ENCODE measurements around the gene RCAN1.

RCAN1 gene

GRCh38 chr21:34511787-34512455, 103.0 kb downstream of the RCAN1 start, which contains the start of gene KCNE1:
KCNE1 (minus strand) TSS chr21:34512210; CDS start chr21:34449634, 62,576 bp downstream.
- TF ChIP-seq CTCF (IDR thresholded peaks at IDR 0.05; ENCODE audit: low read depth, low read length), result no peak
- DNase-seq (ENCODE audit: extremely low read depth, low read depth), result no peak

GRCh38 chr21:34511181-34511580, 103.7 kb downstream of the RCAN1 start:
- no peak for DNase-seq (ENCODE audit: extremely low read depth, low read depth)
- TF ChIP-seq CTCF (IDR thresholded peaks at IDR 0.05; ENCODE audit: low read depth, low read length), result no peak

DNA sequence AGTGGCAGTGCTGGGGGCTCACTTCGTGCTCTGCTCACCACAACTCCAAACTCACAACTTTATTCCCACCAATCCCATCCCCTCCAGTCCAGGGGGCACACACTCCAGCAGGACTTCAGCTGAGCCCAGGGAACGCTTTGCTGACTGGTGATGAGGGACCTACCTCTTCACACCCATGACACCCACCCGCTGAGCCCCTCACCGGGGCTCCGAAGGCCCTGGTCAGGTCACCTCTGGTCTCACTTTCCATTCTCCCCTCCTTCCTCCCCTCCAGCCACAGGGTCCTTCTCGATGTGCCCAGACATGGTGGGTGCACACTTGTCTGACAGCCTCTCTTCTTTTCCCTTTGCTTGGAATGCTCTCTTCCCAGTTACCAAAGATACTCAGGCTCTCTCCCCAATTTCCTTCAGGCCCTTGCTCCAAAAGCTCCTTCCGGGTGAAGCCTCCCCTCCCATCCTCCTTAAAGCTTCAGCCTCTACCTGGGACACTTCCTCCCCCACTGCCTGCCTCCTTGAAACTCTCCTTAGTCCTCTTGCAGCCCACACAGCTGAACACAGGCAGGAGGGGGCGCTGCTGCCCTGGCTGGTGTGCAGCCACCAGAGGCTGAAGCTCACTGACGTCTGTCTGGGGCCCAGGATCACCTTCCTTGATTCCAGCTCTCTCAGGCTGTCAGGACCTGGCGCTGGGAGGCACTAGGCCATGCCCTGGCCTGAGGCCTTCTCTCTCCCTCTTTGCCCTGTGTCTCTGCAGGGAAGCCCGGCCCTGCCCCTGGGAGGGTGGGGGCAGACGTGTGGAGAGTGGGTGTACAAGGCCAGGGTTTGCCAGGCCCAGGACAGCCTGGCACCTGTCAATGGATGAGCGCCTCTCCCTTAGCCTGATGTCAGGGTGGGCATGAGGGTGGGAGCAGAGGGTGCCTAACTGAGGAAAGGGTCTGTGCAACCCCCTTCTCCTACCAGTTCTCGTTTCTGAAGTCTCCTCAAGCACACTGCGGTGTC, 104.5 kb downstream of the RCAN1 start:
- TF ChIP-seq CTCF (IDR thresholded peaks at IDR 0.05; ENCODE audit: low read depth, low read length), result peak; percentile 77
- DNase-seq (ENCODE audit: extremely low read depth, low read depth), result peak; percentile 30

GRCh38 chr21:34509151-34509550, 105.8 kb downstream of the RCAN1 start:
- no peak for DNase-seq (ENCODE audit: extremely low read depth, low read depth)
- peak; percentile 17 for TF ChIP-seq CTCF (IDR thresholded peaks at IDR 0.05; ENCODE audit: low read depth, low read length)

DNA sequence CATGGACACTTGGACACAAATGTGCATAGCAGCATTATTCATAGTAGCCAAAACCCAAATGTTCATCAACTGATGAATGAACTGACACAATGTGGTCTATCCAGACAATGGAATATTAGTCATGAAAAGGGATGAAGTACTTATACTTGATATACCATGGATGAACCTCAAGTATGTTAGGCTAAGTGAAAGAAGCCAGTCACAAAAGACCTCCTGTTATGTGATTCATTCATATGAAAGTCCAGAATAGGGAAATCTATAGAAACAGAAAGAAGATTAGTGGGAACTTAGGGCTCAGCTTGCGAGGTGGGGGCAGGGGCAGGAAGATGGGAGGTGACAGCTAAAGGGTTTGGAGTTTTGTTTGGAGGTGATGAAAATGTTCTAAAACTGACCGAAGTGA, 110.3 kb downstream of the RCAN1 start:
- no peak for TF ChIP-seq CTCF (IDR thresholded peaks at IDR 0.05; ENCODE audit: low read depth, low read length)
- DNase-seq (ENCODE audit: extremely low read depth, low read depth), result no peak

- no peak for TF ChIP-seq CTCF (IDR thresholded peaks at IDR 0.05; ENCODE audit: low read depth, low read length)
- DNase-seq (ENCODE audit: extremely low read depth, low read depth), result no peak
Measured at GRCh38 chr21:34502480-34503106, 112.3 kb downstream of the RCAN1 start.

Data from AG09319 (cell line).